HepG2 (cell line): ENCODE results near the gene GNA15. TPM values are rescaled to one million over a fixed set of nuclear protein-coding genes. Genes with fewer than 3 reads are reported as not detected.
A peak's percentile ranks its signal among the peaks of the same experiment; 100 is the strongest.

ENCODE experiments used
- ATAC-seq: fragments of 200-7000 bp; cut with Tn5 transposase; 3 replicates; pipeline ENCODE4 v1.9.1; 2020; ENCODE audit warnings: mild to moderate bottlenecking, moderate library complexity
- BruUV-seq: library from RNA; stranded (reverse); fragments of 400-500 nt; replicated peaks from 2 replicates; lab custom pipeline; 2021; lab: Mats Ljungman, UMichigan
- CTCF ChIA-PET: fragments of 300-600 bp; formaldehyde crosslinking; extraction: SDS; loops from one replicate; lab custom pipeline; 2021; ENCODE audit warnings: low total read pairs, inconsistent platforms, low intra/inter-chr PET ratio; lab: Yijun Ruan, JAX
- POLR2A ChIA-PET: fragments of 350-600 bp; sonication (Branson Sonifier 250); formaldehyde crosslinking; loops from one replicate; lab custom pipeline; 2020; ENCODE audit warnings: antibody characterized with exemption, inconsistent platforms; lab: Yijun Ruan, JAX
- DNase-seq: peaks from one replicate; pipeline ENCODE4 v3.0.0-alpha.2; 2015; ENCODE audit warnings: low spot score
- FAIRE-seq: peaks from 3 replicates; lab custom pipeline; 2011; peaks lifted over from hg19 to GRCh38; lab: Jason Lieb, UNC
- H2AFZ ChIP-seq: one replicate; pipeline ENCODE4 v1.6.1; 2011; ENCODE audit warnings: low read length, inconsistent platforms
- H3K27ac ChIP-seq: fragments of 300-600 bp; 3 replicates; pipeline ENCODE4 v1.8.0; 2011; ENCODE audit warnings: mixed run types, mild to moderate bottlenecking, mixed read lengths, low read length, inconsistent platforms; ENCODE audit not compliant: insufficient read depth; ENCODE audit errors: extremely low read length
- H3K27me3 ChIP-seq, 2 experiments: fragments of 200-600 bp in 1 of 2; 2 replicates in 1 of 2; 3 replicates in 1 of 2; pipeline versions ENCODE4 v1.6.0 to v1.8.0; 2011; ENCODE audit warnings: low read length in 2 of 2, mild to moderate bottlenecking in 2 of 2, moderate library complexity in 2 of 2, inconsistent platforms in 1 of 2; ENCODE audit not compliant: insufficient read depth in 2 of 2, control insufficient read depth in 1 of 2
- H3K36me3 ChIP-seq, 2 experiments: fragments of 200-600 bp in 1 of 2; replicated peaks in 1 of 2; 2 replicates in 1 of 2; 3 replicates in 1 of 2; pipeline versions ENCODE4 v1.5.1 to v1.8.0; 2011; ENCODE audit warnings: low read length in 2 of 2, inconsistent platforms in 1 of 2; ENCODE audit not compliant: insufficient read depth in 2 of 2, control insufficient read depth in 1 of 2
- H3K4me1 ChIP-seq: 2 replicates; pipeline ENCODE4 v1.5.1; 2012; ENCODE audit warnings: low read length, inconsistent platforms; ENCODE audit not compliant: insufficient read depth
- H3K4me2 ChIP-seq: 2 replicates; pipeline ENCODE4 v1.6.0; 2011; ENCODE audit warnings: low read depth, low read length, inconsistent platforms
- H3K4me3 ChIP-seq, 3 experiments: fragments of 200-600 bp in 1 of 3; sonication (generic), shearing (Covaris generic) in 1 of 3; replicated peaks in 1 of 3; 2 replicates each; pipeline ENCODE4 v1.5.1; 2011 to 2016; ENCODE audit warnings: low read length in 3 of 3, inconsistent platforms in 2 of 3, low read depth in 2 of 3, mild to moderate bottlenecking in 2 of 3, control low read depth in 1 of 3, mixed read lengths in 1 of 3; ENCODE audit not compliant: insufficient read depth in 1 of 3
- H3K79me2 ChIP-seq: one replicate; pipeline ENCODE4 v1.6.1; 2011; ENCODE audit warnings: low read length, inconsistent platforms; ENCODE audit not compliant: insufficient read depth
- H3K9ac ChIP-seq: 2 replicates; pipeline ENCODE4 v1.6.0; 2011; ENCODE audit warnings: mild to moderate bottlenecking, low read depth, low read length, inconsistent platforms; ENCODE audit not compliant: insufficient read depth
- H3K9me3 ChIP-seq: 2 replicates; pipeline ENCODE4 v1.5.1; 2012; ENCODE audit warnings: mild to moderate bottlenecking, low read length
- H4K20me1 ChIP-seq: 2 replicates; pipeline ENCODE4 v1.6.0; 2011; ENCODE audit warnings: inconsistent platforms, mild to moderate bottlenecking, low read length, moderate library complexity; ENCODE audit not compliant: insufficient read depth
- GABPA ChIP-seq, 2 experiments: IDR thresholded peaks; 2 replicates each; pipeline ENCODE4 v1.6.1; 2011 to 2016; ENCODE audit warnings: low read depth in 2 of 2, low read length in 1 of 2, missing biosample characterization in 1 of 2, missing genetic modification characterization in 1 of 2
- KDM2A ChIP-seq: sonication (generic); formaldehyde crosslinking; IDR thresholded peaks from 2 replicates; pipeline ENCODE4 v1.4.0; 2020; ENCODE audit warnings: low read depth, missing genetic modification reagents, borderline replicate concordance
- KLF12 ChIP-seq: sonication (generic); formaldehyde crosslinking; IDR thresholded peaks from 2 replicates; pipeline ENCODE4 v1.4.0; 2020; ENCODE audit warnings: missing genetic modification reagents, borderline replicate concordance
- MAF1 ChIP-seq: sonication (generic); formaldehyde crosslinking; IDR thresholded peaks from 2 replicates; pipeline ENCODE4 v1.5.0; 2020; ENCODE audit warnings: missing genetic modification reagents, borderline replicate concordance
- NR2F1 ChIP-seq, 2 experiments: fragments of 450-650 bp in 1 of 2; formaldehyde crosslinking in 1 of 2; IDR thresholded peaks; 2 replicates each; pipeline versions ENCODE4 v1.5.0 to v1.6.1; 2016 to 2020; ENCODE audit warnings: mild to moderate bottlenecking in 1 of 2, missing compliant biosample characterization in 1 of 2, missing genetic modification reagents in 1 of 2, moderate library complexity in 1 of 2
- PITX1 ChIP-seq: sonication (generic); formaldehyde crosslinking; IDR thresholded peaks from 2 replicates; pipeline ENCODE4 v1.5.1; 2020; ENCODE audit warnings: mild to moderate bottlenecking, missing genetic modification reagents
- ZC3H13 ChIP-seq: sonication (generic); formaldehyde crosslinking; IDR thresholded peaks from 2 replicates; pipeline ENCODE4 v1.8.1; 2023; ENCODE audit warnings: mild to moderate bottlenecking, missing genetic modification reagents, moderate library complexity
- ZNF160 ChIP-seq: sonication (generic); formaldehyde crosslinking; IDR thresholded peaks from 2 replicates; pipeline ENCODE4 v1.8.0; 2022; ENCODE audit warnings: mild to moderate bottlenecking, inconsistent platforms, missing genetic modification reagents
- WGBS: methylation state at CpG from one replicate; pipeline ENCODE4 v1.1.6; 2017; ENCODE audit warnings: low lambda C conversion rate; 5-methylcytosine and 5-hydroxymethylcytosine counted together
- in situ Hi-C: cut with HindIII; loops from 2 replicates; pipeline ENCODE4 v1.10.0; 2017; ENCODE audit warnings: low pct_unique_long_range_greater_than_20kb; ENCODE audit not compliant: extremely low pct_ligation_motif_present
- intact Hi-C: fragments of 100-400 bp; cut with micrococcal nuclease; formaldehyde crosslinking; loops from one replicate; pipeline ENCODE4 v1.10.0; 2022; ENCODE audit not compliant: unreplicated experiment
- polyA plus RNA-seq, 8 experiments: library from polyadenylated mRNA; depleted of rRNA in 3 of 8; stranded (reverse) in 7 of 8; unstranded in 1 of 8; fragments of >200 nt; fragmentation: Illumina TruSeq in 4 of 8; extraction: Trizol in 4 of 8; gene quantifications; 2 replicates each; pipeline versions ENCODE4 v1.2.1 to v1.2.3, GENCODE V29; 2011 to 2016; ENCODE audit warnings: low read depth in 4 of 8, missing spikeins in 1 of 8, mixed read lengths in 1 of 8; ENCODE audit not compliant: insufficient read depth in 1 of 8
- total RNA-seq, 5 experiments: library from RNA; depleted of rRNA; stranded (reverse); fragments of >200 nt; fragmentation: Illumina TruSeq; extraction: Trizol; gene quantifications; 2 replicates each; pipeline ENCODE4 v1.2.3, GENCODE V29; 2016; ENCODE audit warnings: low read depth in 1 of 5
- TF ChIP-seq, protein P1 (sequence below): sonication (generic); formaldehyde crosslinking; IDR thresholded peaks from 2 replicates; pipeline ENCODE4 v1.5.1; 2020; ENCODE audit warnings: missing genetic modification reagents, mild to moderate bottlenecking, borderline replicate concordance
- TF ChIP-seq, protein P2 (sequence below): sonication (generic); formaldehyde crosslinking; IDR thresholded peaks from 2 replicates; pipeline ENCODE4 v1.5.1; 2020; ENCODE audit warnings: missing genetic modification reagents, mild to moderate bottlenecking, borderline replicate concordance
- TF ChIP-seq, protein P3 (sequence below): sonication (generic); formaldehyde crosslinking; IDR thresholded peaks from 2 replicates; pipeline ENCODE4 v1.8.1; 2023; ENCODE audit warnings: missing genetic modification reagents, inconsistent platforms, borderline replicate concordance

GNA15 gene
- total and polyA plus RNA-seq, 2 of the 13 experiments (the other 11 are each of a cell fraction or from before 2014, with no cell fraction given): not detected

DNA sequence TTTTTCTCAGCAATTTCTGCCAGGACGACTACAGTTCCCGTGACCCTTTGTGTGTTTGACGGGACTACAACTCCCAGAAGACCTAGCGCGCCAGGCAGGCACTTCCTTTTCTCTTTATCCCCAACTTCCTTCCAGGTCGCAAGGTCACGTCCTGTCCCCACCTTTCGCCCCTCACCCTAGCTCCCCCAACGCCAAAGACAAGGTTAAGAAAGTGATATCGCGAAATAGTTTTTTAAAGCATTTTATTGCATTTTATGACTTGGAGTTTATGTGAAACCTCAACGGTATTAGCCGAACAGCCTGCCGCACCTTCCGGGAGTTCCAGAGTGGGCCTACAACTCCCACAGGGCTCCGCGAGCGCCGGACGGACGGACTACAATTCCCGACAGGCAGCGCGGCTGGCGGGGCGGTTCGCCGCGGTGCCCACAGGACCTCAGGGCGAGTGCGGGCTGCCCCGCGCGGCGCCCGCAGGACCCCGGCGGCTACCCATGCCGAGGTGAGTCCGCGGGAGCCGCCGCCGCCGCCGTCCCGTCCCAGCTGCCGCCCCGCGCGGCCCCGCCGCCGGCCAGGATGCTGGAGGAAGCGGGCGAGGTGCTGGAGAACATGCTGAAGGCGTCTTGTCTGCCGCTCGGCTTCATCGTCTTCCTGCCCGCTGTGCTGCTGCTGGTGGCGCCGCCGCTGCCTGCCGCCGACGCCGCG, 49.8 kb downstream of the GNA15 start, which contains the start of gene NCLN (continued):
- TF ChIP-seq NR2F1 (CRISPR knock-in tag; IDR thresholded peaks at IDR 0.05): peak in 1 of 2 experiments; percentile 89; a peak in 3 of 4 replicates
- TF ChIP-seq GABPA (IDR thresholded peaks at IDR 0.05; ENCODE audit: low read depth, low read length): peak; percentile 72
- peak; percentile 91 for TF ChIP-seq GABPA (CRISPR knock-in tag; IDR thresholded peaks at IDR 0.05; ENCODE audit: low read depth)
- no peak for TF ChIP-seq MAF1 (CRISPR knock-in tag)
- peak; percentile 26; the same call in 1 of the 2 replicates for TF ChIP-seq KLF12 (CRISPR knock-in tag)
- TF ChIP-seq PITX1 (CRISPR knock-in tag): peak; percentile 25; the same call in 1 of the 2 replicates
- TF ChIP-seq, protein P1, sequence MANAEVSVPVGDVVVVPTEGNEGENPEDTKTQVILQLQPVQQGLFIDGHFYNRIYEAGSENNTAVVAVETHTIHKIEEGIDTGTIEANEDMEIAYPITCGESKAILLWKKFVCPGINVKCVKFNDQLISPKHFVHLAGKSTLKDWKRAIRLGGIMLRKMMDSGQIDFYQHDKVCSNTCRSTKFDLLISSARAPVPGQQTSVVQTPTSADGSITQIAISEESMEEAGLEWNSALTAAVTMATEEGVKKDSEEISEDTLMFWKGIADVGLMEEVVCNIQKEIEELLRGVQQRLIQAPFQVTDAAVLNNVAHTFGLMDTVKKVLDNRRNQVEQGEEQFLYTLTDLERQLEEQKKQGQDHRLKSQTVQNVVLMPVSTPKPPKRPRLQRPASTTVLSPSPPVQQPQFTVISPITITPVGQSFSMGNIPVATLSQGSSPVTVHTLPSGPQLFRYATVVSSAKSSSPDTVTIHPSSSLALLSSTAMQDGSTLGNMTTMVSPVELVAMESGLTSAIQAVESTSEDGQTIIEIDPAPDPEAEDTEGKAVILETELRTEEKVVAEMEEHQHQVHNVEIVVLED (CRISPR knock-in tag): peak; percentile 41

DNA sequence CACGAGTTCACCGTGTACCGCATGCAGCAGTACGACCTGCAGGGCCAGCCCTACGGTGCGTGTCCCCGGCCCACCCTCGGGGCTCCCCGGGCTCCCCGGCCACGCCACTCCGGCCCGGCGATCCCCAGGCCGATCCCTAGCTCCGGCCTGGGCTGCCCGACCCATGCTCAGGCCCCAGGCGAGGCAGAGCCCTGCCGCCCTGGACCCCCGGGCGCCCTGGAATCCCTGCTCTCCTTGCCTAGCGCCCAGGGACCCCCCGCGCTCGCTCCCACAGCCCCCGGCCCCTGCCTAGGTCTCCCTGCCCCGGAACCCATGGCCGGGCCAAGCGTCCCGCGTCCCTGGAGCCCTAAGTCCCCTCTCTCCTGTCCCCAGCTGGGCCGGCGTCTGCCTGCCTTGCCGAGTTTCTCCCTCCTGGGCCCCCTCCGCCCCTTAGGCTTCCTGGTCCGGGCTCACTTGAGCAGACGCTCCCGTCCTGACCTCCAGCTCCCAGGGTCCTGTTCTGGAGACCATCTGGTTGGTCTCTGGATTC, 50.4 kb downstream of the GNA15 start:
- H3K27me3 ChIP-seq: no peaks in the 10 kb centered on the region
- peaks cover 7% of the 10 kb centered on the region; the same call in 1 of the 2 replicates for H4K20me1 ChIP-seq
- DNase-seq (no peak), ATAC-seq (peak; percentile 34), FAIRE-seq (no peak)
- ChIA-PET CTCF (no interaction called here), POLR2A (interaction anchor here (1.6 kb wide), 1 partner anchor 89 kb away, joined by 3 read pairs; no protein-coding TSS in a partner anchor)
- intact Hi-C loops: no loop called here
- H3K9me3 ChIP-seq: no peaks in the 10 kb centered on the region
- H3K4me3 ChIP-seq: peak overlapping the region; percentile 88 to 98 (median 93)
- peak overlapping the region; percentile 53 for H3K27ac ChIP-seq
- WGBS: 2% methylated on average over 8 of the region's 38 CpGs
- peak overlapping the region; percentile 95 for H3K4me2 ChIP-seq
- no peak overlapping the region for H2AFZ ChIP-seq
- peaks cover 32% of the 10 kb centered on the region for H3K4me1 ChIP-seq
- H3K9ac ChIP-seq: peak overlapping the region; percentile 88
- in situ Hi-C loops: no loop called here
- H3K36me3 ChIP-seq: peaks cover 2 to 6% of the 10 kb centered on the region in 2 experiments; a peak in 3 of 5 replicates
- no TSS peak for BruUV-seq
- peaks cover 43% of the 10 kb centered on the region for H3K79me2 ChIP-seq
- 0 out of 2 replicates have a peak, but pooled peaks have one; percentile 43 for TF ChIP-seq ZC3H13 (CRISPR knock-in tag)
- peak; percentile 60; the same call in 1 of the 2 replicates for TF ChIP-seq ZNF160 (CRISPR knock-in tag)
- TF ChIP-seq, protein P2, sequence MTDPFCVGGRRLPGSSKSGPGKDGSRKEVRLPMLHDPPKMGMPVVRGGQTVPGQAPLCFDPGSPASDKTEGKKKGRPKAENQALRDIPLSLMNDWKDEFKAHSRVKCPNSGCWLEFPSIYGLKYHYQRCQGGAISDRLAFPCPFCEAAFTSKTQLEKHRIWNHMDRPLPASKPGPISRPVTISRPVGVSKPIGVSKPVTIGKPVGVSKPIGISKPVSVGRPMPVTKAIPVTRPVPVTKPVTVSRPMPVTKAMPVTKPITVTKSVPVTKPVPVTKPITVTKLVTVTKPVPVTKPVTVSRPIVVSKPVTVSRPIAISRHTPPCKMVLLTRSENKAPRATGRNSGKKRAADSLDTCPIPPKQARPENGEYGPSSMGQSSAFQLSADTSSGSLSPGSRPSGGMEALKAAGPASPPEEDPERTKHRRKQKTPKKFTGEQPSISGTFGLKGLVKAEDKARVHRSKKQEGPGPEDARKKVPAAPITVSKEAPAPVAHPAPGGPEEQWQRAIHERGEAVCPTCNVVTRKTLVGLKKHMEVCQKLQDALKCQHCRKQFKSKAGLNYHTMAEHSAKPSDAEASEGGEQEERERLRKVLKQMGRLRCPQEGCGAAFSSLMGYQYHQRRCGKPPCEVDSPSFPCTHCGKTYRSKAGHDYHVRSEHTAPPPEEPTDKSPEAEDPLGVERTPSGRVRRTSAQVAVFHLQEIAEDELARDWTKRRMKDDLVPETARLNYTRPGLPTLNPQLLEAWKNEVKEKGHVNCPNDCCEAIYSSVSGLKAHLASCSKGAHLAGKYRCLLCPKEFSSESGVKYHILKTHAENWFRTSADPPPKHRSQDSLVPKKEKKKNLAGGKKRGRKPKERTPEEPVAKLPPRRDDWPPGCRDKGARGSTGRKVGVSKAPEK (CRISPR knock-in tag): no peak
- TF ChIP-seq, protein P3, sequence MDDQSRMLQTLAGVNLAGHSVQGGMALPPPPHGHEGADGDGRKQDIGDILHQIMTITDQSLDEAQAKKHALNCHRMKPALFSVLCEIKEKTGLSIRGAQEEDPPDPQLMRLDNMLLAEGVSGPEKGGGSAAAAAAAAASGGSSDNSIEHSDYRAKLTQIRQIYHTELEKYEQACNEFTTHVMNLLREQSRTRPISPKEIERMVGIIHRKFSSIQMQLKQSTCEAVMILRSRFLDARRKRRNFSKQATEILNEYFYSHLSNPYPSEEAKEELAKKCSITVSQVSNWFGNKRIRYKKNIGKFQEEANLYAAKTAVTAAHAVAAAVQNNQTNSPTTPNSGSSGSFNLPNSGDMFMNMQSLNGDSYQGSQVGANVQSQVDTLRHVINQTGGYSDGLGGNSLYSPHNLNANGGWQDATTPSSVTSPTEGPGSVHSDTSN (CRISPR knock-in tag): no peak
- TF ChIP-seq KDM2A (CRISPR knock-in tag): 0 out of 2 replicates have a peak, but pooled peaks have one; percentile 6
